ENCODE data around the gene PMVK.
A peak's percentile ranks its signal among the peaks of the same experiment; 100 is the strongest.
"Not testable (repeated sequence)": the region's sequence is repeated elsewhere in the genome, so short reads cannot be mapped to it uniquely, and the experiment has no call there.

The PMVK gene

GRCh38 chr1:154936555-154937084 lies at the start of gene PMVK:
TSS of gene PMVK (minus strand) at chr1:154936719. CDS start at chr1:154936685, 34 bp downstream.
- DNase-seq (ENCODE audit: low read depth, low spot score) = peak; percentile 85

GRCh38 chr1:154983776-154984466 lies 47.4 kb upstream of the PMVK start:
- DNase-seq (ENCODE audit: low read depth, low spot score) = no peak

GRCh38 chr1:154982897-154983648 lies 46.6 kb upstream of the PMVK start, which contains the start of gene FLAD1:
TSS of gene FLAD1 (plus strand) at chr1:154983344. CDS start at chr1:154983695, 351 bp downstream.
- peak; percentile 100 for DNase-seq (ENCODE audit: low read depth, low spot score)

- no peak for DNase-seq (ENCODE audit: low read depth, low spot score)
Measured at GRCh38 chr1:154982341-154982740, 45.8 kb upstream of the PMVK start.

GRCh38 chr1:154978360-154978759 lies 41.8 kb upstream of the PMVK start:
- DNase-seq (ENCODE audit: low read depth, low spot score) = no peak

GRCh38 chr1:154977762-154978161 lies 41.2 kb upstream of the PMVK start:
- not testable (repeated sequence) for DNase-seq (ENCODE audit: low read depth, low spot score)

- no peak for DNase-seq (ENCODE audit: low read depth, low spot score)
Measured at GRCh38 chr1:154975409-154976059, 39.0 kb upstream of the PMVK start.

GRCh38 chr1:154974808-154975408 lies 38.4 kb upstream of the PMVK start:
- DNase-seq (ENCODE audit: low read depth, low spot score) = no peak

GRCh38 chr1:154974102-154974807 lies 37.7 kb upstream of the PMVK start, which contains the start of gene CKS1B:
TSS of gene CKS1B (plus strand) at chr1:154974681. CDS start at chr1:154974746, 65 bp downstream.
- peak; percentile 100 for DNase-seq (ENCODE audit: low read depth, low spot score)

GRCh38 chr1:154973344-154974101 lies 37.0 kb upstream of the PMVK start:
- DNase-seq (ENCODE audit: low read depth, low spot score) = peak; percentile 93

GRCh38 chr1:154972517-154973343 lies 36.2 kb upstream of the PMVK start:
- peak; percentile 98 for DNase-seq (ENCODE audit: low read depth, low spot score)

GRCh38 chr1:154972213-154972516 lies 35.6 kb upstream of the PMVK start:
- DNase-seq (ENCODE audit: low read depth, low spot score) = no peak

- no peak for DNase-seq (ENCODE audit: low read depth, low spot score)
Measured at GRCh38 chr1:154971341-154971998, 35.0 kb upstream of the PMVK start.

- DNase-seq (ENCODE audit: low read depth, low spot score) = no peak
Measured at GRCh38 chr1:154970631-154971340, 34.3 kb upstream of the PMVK start, which contains the start of gene SHC1. TSS of gene SHC1 (minus strand) at chr1:154970747. CDS start at chr1:154970526, 221 bp downstream.

- DNase-seq (ENCODE audit: low read depth, low spot score) = no peak
Measured at GRCh38 chr1:154969860-154970452, 33.4 kb upstream of the PMVK start.

- DNase-seq (ENCODE audit: low read depth, low spot score) = no peak
Measured at GRCh38 chr1:154969246-154969645, 32.7 kb upstream of the PMVK start.

GRCh38 chr1:154968731-154969130 lies 32.2 kb upstream of the PMVK start:
- DNase-seq (ENCODE audit: low read depth, low spot score) = no peak

All from iPS DF 19.7 (cell line).